Uterus (tissue), 4 donors: ENCODE measurements around the gene HCLS1. TPM values are rescaled to one million over a fixed set of nuclear protein-coding genes. Genes with fewer than 3 reads are reported as not detected.

Experiments used
- DNase-seq, 2 donors: peaks; one replicate each; pipeline ENCODE4 v3.0.0-alpha.2; 2019 to 2020
- H3K27ac ChIP-seq, 2 donors: fragments of 200-600 bp; sonication (generic); 1 replicate in 1 of 2; 2 replicates in 1 of 2; pipeline ENCODE4 v1.5.1; 2016 to 2018
- H3K27me3 ChIP-seq, 2 donors: fragments of 200-600 bp; sonication (generic); one replicate each; pipeline ENCODE4 v1.5.1; 2018 to 2019; ENCODE audit warnings: control low read depth in 1 of 2
- H3K36me3 ChIP-seq, 2 donors: fragments of 200-600 bp; sonication (generic); one replicate each; pipeline ENCODE4 v1.5.1; 2019; ENCODE audit warnings: control low read depth in 1 of 2
- H3K4me1 ChIP-seq, 2 donors: fragments of 200-600 bp; sonication (generic); one replicate each; pipeline ENCODE4 v1.5.1; 2018 to 2019; ENCODE audit warnings: control low read depth in 1 of 2
- H3K4me3 ChIP-seq, 2 donors: fragments of 200-600 bp; sonication (generic); 1 replicate in 1 of 2; 2 replicates in 1 of 2; pipeline ENCODE4 v1.5.1; 2018 to 2019; ENCODE audit warnings: mild to moderate bottlenecking in 1 of 2
- H3K9me3 ChIP-seq, 2 donors: fragments of 200-600 bp; sonication (generic); one replicate each; pipeline ENCODE4 v1.5.1; 2019; ENCODE audit warnings: control low read depth in 1 of 2
- CTCF ChIP-seq, 4 experiments: fragments of 200-600 bp in 2 of 4; fragments of 450-650 bp in 2 of 4; sonication (generic) in 2 of 4; IDR thresholded peaks; one replicate each; pipeline ENCODE4 v1.5.1; 2016 to 2019; ENCODE audit warnings: antibody characterized with exemption in 4 of 4, mild to moderate bottlenecking in 2 of 4, moderate library complexity in 1 of 4
- POLR2A ChIP-seq, 2 donors: fragments of 450-650 bp; IDR thresholded peaks; one replicate each; pipeline ENCODE4 v1.6.1; 2016; ENCODE audit warnings: antibody characterized with exemption in 2 of 2, mild to moderate bottlenecking in 1 of 2, moderate library complexity in 1 of 2
- intact Hi-C: fragments of 100-400 bp; cut with DNase I; formaldehyde crosslinking; loops from one replicate; pipeline ENCODE4 v1.15.1; 2023; ENCODE audit warnings: low total_unique reads
- small RNA-seq: library from RNA; depleted of rRNA; stranded (forward); fragments of <200 nt; gene quantifications from one replicate; pipeline ENCODE3, GENCODE V24; 2016
- total RNA-seq, 4 donors: library from RNA; depleted of rRNA in 3 of 4; stranded (reverse); fragments of >200 nt in 3 of 4; gene quantifications; one replicate each; pipeline versions ENCODE4 v1.1.0 to v1.2.4, GENCODE V29; 2014 to 2023
- donor health status: DM: yes; HTN: yes; CAD: no.

Gene HCLS1
- total RNA-seq, 4 donors from 2014 or later: 12.2 to 28.8 (median 16.9) TPM

GRCh38 chr3:121581691-121582090 is 79.0 kb downstream of the HCLS1 start:
- no peak for TF ChIP-seq POLR2A (IDR thresholded peaks at IDR 0.05)
- TF ChIP-seq CTCF (IDR thresholded peaks at IDR 0.05): no peak

More at GRCh38 chr3:121581691-121582090, 79.0 kb downstream of the HCLS1 start:
- Histone ChIP-seq H3K27ac (no peak overlapping the region), H3K4me3 (no peak overlapping the region), H3K4me1 (no peaks in the 10 kb centered on the region), H3K27me3 (no peaks in the 10 kb centered on the region), H3K36me3 (no peaks in the 10 kb centered on the region), H3K9me3 (no peaks in the 10 kb centered on the region)
- intact Hi-C loops: no loop called here
- no peak for DNase-seq

Small RNA genes lying within 50 kb of the gene (small RNA-seq; reads per million reads assigned to genes)
- not detected for gene RNU4-62P

Other genes with a start within 250 kb of the HCLS1 start
- gene POLQ, start 114.9 kb downstream of the HCLS1 start, total RNA-seq: 1 to 10 TPM in 1 of 4 donors, under 1 TPM in 2, not detected in 1; 0.26 to 5.8 (median 0.58) TPM
- not detected for gene ARGFX, start 93.0 kb downstream of the HCLS1 start, total RNA-seq
- gene FBXO40, start 67.5 kb downstream of the HCLS1 start, total RNA-seq: under 1 TPM in 2 of 4 donors, not detected in 2; 0.06 to 0.21 TPM
- 10 to 100 TPM; 32.6 to 78.3 (median 54.9) TPM for gene GOLGB1, start 88.8 kb upstream of the HCLS1 start, total RNA-seq
- 10 to 100 TPM; 17.9 to 69.4 (median 37.7) TPM for gene IQCB1, start 174.2 kb upstream of the HCLS1 start, total RNA-seq
- 10 to 100 TPM in 2 of 4 donors, 1 to 10 TPM in 1, under 1 TPM in 1; 0.88 to 21.8 (median 6.9) TPM for gene EAF2, start 174.3 kb upstream of the HCLS1 start, total RNA-seq
- 1 to 10 TPM in 3 of 4 donors, under 1 TPM in 1; 0.77 to 9.3 (median 4.0) TPM for gene SLC15A2, start 233.5 kb upstream of the HCLS1 start, total RNA-seq